ENCODE results near the gene MRPL34.

- TF ChIP-seq POLR2A (IDR thresholded peaks at IDR 0.05): no peak
- TF ChIP-seq, protein P1, sequence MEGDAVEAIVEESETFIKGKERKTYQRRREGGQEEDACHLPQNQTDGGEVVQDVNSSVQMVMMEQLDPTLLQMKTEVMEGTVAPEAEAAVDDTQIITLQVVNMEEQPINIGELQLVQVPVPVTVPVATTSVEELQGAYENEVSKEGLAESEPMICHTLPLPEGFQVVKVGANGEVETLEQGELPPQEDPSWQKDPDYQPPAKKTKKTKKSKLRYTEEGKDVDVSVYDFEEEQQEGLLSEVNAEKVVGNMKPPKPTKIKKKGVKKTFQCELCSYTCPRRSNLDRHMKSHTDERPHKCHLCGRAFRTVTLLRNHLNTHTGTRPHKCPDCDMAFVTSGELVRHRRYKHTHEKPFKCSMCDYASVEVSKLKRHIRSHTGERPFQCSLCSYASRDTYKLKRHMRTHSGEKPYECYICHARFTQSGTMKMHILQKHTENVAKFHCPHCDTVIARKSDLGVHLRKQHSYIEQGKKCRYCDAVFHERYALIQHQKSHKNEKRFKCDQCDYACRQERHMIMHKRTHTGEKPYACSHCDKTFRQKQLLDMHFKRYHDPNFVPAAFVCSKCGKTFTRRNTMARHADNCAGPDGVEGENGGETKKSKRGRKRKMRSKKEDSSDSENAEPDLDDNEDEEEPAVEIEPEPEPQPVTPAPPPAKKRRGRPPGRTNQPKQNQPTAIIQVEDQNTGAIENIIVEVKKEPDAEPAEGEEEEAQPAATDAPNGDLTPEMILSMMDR (IDR thresholded peaks at IDR 0.05): no peak
These were observed 21.5 kb downstream of the MRPL34 start for GRCh38 chr19:17327068-17327653.

All from right lobe of liver (tissue), 4 donors.